Neural progenitor cell (in vitro differentiated cells): ENCODE results near the gene NUAK2.
A peak's percentile ranks its signal among the peaks of the same experiment; 100 is the strongest.

Source experiments
- EZH2phosphoT487 ChIP-seq: fragments of 200-600 bp; sonication (generic); IDR thresholded peaks from 2 replicates; pipeline ENCODE4 v1.6.1; 2017; ENCODE audit warnings: antibody characterized with exemption
- TF ChIP-seq, protein P1 (sequence below): fragments of 200-600 bp; sonication (generic); IDR thresholded peaks from 2 replicates; pipeline ENCODE4 v1.5.1; 2017; ENCODE audit warnings: antibody characterized with exemption, mild to moderate bottlenecking

DNA sequence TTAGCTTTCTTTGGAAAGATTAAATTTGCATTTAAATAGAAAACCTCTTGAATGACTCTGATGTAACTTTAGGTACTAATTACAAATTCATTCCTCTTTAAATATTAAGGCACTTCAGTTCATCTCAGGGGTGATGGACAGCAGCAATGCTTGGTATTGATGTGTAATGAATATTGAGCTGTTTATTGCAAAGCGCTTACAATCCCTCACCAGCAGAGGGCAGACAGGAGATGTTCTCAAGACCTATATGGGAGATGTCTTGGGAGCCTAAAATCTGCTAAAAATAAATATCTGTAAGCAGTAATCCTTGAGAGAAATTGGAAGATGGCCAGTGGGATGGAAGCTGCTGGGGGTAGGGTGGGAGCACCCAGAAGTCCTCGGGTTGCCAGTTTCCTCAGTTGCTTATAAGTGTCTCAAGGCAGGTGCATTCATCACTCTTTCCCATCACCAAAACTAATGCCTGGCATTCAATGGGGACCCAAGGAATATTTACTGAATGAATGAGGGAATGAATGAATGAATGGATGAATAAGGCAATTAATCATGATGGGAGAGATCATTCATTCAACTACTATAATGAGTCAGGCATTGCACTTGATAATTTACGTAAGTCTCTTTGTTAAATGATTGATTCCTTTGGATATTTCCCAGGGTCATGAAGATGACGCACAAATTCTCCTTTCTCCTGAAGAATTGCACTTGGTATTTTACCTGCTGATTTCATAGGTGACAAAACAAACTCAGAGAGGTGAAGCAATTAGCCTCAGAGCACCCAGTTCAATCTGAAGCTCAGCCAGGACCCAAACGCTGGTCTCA lies 32.9 kb upstream of the NUAK2 start:
- TF ChIP-seq, protein P1, sequence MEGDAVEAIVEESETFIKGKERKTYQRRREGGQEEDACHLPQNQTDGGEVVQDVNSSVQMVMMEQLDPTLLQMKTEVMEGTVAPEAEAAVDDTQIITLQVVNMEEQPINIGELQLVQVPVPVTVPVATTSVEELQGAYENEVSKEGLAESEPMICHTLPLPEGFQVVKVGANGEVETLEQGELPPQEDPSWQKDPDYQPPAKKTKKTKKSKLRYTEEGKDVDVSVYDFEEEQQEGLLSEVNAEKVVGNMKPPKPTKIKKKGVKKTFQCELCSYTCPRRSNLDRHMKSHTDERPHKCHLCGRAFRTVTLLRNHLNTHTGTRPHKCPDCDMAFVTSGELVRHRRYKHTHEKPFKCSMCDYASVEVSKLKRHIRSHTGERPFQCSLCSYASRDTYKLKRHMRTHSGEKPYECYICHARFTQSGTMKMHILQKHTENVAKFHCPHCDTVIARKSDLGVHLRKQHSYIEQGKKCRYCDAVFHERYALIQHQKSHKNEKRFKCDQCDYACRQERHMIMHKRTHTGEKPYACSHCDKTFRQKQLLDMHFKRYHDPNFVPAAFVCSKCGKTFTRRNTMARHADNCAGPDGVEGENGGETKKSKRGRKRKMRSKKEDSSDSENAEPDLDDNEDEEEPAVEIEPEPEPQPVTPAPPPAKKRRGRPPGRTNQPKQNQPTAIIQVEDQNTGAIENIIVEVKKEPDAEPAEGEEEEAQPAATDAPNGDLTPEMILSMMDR, result peak; percentile 93
- TF ChIP-seq EZH2phosphoT487, result no peak
